ENCODE measurements around the gene DCBLD2. TPM values are rescaled to one million over a fixed set of nuclear protein-coding genes. Genes with fewer than 3 reads are reported as not detected.
A peak's percentile ranks its signal among the peaks of the same experiment; 100 is the strongest.
"Not testable (repeated sequence)": the region's sequence is repeated elsewhere in the genome, so short reads cannot be mapped to it uniquely, and the experiment has no call there.

The DCBLD2 gene
- polyA plus RNA-seq, 10 donors: 23.3 to 34.3 (median 28.6) TPM

DNA sequence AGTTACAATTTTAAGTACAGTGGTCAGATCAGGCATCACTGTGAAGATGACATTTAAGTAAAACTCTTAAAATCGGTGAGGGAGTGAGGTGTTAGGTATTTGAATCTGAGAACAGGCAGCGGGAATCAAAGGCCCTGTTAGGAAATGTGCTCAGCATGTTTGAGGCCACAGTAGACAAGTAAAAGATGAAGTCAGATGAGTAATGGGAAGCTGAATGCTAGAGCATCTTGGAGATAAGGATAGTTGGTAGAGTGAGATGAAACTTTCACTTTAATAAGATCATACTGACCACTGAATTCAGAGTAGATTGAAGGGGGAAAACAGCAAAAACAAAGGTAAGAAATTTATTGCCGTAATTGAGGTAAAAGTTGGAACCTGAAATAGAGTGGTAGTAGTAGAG lies 61.6 kb downstream of the DCBLD2 start:
- no peak for DNase-seq

DNA sequence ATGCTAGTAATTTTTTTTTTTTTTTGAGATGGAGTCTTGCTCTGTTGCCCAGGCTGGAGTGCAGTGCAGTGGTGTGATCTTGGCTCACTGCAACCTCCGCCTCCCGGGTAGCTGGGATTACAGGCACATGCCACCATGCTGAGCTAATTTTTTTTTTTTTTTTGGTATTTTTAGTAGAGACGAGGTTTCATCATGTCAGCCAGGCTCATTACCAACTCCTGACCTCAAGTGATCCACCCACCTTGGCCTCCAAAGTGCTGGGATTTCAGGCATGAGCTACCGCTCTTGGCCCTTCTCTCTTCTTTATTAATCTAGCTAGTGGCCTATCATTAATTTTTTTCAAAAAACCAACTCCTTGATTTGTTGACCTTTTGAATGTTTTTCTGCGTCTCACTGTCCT lies 70.4 kb downstream of the DCBLD2 start:
- DNase-seq: not testable (repeated sequence)

DNA sequence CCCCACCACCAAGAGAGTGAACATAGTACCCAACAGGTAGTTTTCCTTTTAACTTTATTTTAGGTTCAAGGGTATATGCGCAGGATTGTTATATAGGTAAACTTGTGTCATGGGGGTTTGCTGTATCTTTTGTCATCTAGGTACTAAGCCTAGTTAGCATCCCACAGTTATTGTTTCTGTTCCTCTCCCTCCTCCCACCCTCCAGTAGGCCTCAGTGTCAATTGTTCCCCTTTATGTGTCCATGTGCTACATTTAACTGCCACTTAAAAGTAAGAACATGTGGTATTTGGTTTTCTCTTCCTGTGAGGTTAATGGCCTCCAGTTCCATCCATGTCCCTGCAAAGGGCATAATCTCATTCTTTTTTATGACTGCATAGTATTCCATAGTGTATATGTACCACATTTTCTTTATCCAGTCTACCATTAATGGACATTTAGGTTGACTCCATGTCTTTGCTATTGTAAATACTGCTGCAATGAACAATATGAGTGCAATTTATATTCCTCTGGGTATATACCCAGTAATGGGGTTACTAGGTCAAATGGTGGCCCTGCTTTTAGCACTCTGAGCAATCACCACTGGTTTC lies 72.2 kb downstream of the DCBLD2 start:
- DNase-seq: no peak

DNA sequence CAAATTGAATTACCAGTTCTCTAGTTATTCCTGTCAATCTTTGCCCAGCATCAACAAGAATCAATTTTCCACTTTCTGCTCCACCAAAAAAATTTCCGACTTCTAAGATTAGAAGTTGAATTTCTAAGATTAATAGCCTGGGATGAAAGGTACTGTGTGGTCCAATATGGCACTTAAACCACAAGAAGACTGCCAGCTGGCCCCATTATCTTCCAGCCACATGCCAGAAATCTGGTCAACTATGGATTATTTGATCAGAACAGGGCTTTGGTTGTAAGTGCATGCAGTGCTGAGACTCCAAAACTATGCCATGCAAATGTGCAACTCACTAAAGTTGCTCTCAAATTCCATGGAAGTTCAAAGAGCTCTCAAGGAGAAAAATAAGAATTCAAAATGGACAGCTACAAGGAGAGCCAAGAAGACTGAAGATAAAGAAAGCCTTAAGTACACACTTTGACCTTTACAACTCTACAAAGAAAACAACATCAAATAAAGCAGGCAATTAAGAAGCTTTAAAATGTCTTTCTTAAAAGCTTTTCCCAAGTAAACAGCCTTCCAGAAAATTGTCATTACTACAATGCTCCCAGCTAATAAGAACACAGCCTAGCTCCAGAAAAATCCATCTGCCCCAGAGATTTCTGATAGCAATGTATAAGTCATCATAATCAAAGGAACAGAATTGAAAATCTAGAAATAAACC lies 74.1 kb downstream of the DCBLD2 start:
- no peak for DNase-seq

DNA sequence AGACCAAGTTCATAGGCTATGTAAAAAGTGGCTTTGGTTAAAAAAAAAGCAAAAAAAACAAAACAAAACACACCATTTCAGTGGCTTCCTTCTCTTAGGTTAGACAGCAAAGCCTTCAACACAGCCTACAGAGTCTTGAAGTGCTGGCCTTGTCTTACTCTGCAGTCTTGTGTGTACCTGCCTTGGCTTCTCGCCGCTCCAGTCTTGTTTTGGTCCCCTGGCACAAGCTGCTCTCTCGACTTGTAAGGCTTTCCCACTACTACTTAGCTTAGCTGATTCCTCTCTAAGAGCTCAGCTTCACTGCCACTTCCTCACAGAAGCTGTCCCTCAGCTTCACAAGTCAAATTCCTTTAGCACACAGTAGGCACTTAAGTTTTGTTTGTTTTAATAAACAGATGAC lies 75.4 kb downstream of the DCBLD2 start:
- DNase-seq: no peak

DNA sequence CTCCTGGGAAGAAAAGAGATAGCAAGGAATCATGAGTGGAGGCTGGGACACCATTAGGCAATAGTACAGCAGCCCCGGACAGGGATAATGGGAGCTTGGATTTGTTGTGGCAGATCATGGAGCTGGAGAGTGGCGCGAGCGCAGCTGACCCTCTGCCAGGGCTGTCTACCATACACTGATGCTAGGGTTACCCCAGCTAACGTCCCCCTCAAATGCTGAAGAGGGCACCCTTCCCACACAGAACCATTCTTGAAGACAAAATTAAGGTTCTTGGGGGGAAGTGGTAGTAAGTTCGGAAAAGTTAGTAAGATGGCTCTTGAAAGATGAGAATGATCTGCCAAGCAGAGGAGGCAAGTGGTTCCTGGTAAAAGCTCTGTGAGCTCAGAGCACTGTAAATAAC lies 77.2 kb downstream of the DCBLD2 start:
- no peak for DNase-seq

DNA sequence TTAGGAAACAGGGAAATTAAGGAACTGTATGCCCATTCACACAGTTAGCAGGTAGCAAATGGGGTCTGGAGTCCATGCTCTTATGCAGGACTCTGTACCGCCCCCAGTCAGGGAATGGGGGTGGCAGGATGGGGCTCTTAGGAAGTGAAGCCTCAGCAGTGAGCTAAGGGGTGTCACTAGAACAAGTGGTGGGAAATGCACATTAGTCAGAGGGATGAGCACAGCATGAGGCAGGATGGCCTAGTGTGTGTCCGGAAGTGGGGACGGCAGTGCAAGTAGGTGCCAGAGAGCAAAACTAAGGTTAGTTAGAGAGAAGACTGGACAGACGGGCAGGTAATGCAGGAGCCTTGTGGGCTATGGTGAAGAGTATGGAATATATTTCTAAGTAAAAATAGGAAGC lies 77.7 kb downstream of the DCBLD2 start:
- no peak for DNase-seq

DNA sequence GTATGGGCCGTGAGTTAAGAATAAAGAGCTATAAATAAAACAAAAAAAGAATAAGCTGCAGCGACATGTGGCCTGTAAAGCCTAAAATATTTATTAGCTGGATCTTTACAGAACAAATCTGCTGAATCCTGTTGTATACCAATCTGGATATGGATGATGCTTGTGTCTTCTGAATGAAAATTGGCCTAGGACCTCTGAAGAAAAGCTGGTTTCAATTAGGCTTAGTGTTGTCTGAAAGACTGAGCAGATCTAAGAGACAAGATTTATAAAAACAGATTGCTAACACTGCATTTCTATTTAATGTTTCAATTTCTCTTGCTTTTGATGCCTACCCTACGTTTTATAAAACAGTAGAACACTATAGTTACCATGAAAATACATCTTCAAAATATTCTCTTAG lies 80.4 kb downstream of the DCBLD2 start:
- DNase-seq: peak; percentile 12 to 48 (median 17)

DNA sequence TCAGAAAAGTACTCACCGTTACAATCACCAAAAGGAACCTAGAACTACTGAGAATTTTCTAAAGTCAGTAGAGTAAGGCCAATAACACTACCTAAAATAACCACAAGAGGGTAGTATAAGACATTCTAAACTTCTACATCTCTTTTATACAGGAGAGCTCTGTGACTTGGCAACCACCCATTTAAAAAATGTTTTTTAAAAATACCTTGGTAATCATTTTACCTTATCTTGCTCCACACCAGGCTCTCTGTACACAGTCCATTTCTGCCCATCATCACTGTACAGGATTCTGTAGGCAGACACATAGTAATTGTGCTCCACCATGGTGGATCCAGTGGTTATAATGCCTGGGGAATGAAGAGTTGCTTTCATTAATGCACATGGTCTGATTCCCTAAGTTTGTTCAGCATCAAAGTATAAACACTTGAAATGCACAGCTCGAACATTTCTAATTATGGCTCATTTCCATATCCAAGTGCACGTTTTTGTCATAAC lies 83.9 kb downstream of the DCBLD2 start:
- peak; percentile 61 to 77 (median 66) for DNase-seq

DNA sequence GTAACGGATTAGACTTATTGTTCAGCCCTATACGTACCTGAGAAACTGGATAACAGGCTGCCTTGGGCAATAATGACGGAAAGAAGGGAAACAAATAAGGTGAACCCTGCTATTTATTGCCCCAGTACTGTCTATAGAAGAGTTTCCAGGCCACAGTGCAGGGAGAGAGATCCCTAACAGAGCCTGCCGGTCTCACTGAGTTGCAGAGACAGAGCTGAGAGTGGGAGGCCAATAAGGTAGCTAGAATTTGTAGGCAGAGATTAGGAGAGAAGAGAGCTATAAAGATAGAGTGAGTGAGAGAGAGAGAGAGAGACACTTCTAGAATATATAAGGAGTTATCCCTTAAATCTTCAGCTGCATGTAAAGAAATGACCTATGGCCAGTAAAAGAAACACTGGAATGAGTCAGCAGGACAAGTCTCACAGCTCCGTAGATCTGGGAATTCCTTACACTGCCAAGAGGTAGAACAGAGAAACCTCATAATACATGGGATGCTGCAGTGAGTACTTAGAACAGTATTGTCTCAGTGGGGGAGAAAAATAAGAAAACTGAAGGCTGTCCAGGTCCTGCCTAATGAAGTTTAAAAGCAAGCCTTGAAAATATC lies 86.6 kb downstream of the DCBLD2 start:
- peak in 1 of 3 donors; percentile 21 for DNase-seq

DNA sequence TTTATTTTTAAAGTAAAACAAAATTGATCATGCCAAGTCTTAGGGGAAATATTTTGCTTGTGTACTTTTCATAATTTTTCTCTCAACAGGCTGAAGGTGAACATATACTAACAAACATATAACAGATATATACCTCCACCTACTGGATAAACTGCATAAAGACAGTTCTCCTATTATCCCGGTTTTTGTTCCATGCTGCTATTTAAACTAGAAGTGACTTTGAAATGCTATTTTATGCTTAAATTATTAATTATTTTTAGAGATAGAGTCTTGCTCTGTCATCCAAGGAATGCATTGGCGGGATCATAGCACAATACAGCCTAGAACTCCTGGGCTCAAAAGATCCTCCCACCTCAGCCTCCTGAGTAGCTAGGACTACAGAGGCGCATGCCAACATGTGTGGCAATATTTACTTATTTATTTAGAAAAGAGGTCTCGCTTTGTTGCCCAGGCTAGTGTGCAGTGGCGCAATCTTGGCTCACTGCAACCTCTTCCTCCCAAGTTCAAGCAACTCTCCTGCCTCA lies 88.6 kb downstream of the DCBLD2 start:
- peak; percentile 6 to 28 (median 24) for DNase-seq

DNA sequence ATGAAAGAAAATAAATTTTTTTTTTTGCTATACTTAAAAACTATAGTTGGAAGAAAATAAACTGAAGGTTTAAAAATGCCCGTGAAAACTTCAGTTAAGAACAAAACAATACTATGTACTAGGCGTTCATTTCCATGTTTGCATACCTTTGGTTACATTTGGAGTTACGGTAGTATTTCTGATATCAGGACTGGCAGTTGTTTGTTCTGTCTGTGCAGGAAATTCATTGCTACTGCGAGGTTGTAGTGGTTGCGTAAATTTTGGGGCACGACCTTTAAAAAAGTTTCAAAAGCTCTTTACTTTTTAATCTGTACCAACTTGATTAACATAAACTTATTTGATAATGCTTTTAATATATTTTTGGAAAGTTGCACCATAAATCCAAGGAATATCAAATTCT lies 90.4 kb downstream of the DCBLD2 start:
- no peak for DNase-seq

DNA sequence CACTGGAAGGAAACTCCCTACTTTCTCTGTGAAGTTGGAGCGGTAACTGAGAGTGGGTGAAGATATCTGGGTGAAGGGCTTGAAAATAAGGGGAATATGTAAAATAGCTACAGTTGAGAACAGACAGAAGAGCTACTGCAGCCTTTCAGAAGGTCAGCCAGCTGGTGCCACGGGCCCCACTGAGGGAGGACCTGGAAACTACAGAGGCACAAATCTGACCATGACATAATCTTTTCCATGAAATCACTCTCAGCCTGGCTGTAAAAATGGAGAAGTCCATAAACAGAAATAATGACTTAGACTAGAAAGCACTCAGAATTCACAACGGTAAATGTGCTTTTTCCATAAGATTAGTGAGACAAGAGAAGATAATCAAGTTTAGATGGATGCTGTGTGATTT lies 91.9 kb downstream of the DCBLD2 start:
- DNase-seq: peak in 2 of 3 donors; percentile 34 to 42

DNA sequence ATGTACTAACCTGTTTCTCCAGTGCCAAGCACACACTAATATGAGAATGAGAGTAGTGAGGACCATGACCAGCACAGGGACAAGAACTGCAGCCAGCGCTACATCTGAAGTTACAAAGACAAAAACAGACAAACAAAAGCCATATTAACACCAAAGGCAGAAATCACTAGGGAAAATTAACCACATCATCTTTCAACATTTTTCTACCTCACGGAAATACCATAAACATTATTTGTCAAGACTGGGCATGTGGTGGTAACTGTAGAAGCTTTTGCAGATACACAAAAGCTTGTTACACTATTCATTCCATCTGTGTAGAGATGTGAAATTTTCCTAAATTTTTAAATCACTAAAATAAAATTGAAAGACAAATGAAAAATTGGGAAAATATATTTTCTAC lies 93.4 kb downstream of the DCBLD2 start:
- no peak for DNase-seq

DNA sequence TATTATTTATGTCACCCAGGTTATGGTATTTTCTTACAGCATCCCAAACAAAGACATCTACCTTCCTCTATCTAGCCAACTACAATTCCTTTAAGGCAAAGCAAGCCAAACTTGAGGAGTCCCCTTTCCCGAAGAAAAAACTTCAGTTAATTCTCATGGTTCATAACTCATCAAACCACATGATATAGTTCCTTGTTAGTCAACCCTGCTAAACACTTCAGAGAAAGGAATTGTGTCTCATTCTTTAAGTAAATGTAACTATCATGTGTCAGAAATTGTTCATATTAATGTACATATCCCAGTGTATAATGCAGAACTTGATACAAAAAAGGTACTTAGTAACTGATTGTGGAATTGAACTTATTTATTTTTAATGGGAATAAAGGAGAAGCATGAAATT lies 93.9 kb downstream of the DCBLD2 start:
- no peak for DNase-seq

DNA sequence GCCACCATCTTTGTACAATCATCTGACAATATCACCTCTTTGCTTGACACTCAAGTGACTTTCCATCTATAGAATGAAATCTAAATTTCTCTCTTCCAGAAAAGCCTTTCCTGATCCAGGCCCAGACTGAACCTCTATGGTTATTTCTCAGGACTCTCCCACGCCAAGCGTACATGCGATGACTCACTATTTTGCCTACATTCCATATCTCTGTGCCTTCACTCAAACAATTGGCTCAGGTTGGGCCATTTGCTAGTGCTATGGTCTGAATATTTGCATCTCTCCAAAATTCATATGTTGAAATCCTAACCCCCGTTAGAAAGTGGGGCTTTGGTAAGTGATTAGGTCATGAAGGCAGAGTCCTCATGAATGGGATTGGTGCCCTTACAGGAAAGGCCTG lies 94.5 kb downstream of the DCBLD2 start:
- DNase-seq: no peak

DNA sequence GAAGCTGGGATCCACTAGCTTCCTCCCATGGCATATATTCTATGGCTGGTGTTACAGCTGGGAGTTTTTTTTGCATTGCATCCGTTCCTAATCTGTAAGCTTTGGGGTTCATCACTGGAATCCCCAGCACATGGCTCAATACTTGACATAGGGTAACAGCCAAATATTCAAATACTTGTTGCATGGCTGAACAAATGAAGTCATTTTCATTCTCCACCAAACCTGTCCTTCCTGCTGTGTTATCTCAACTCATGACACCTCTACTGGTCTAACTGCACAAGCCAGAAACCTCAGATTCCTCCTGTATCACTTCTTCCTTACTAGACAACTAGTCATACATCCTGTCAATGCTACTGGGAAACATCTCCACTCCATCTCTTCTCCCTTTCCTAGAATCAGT lies 95.0 kb downstream of the DCBLD2 start:
- DNase-seq: no peak

DNA sequence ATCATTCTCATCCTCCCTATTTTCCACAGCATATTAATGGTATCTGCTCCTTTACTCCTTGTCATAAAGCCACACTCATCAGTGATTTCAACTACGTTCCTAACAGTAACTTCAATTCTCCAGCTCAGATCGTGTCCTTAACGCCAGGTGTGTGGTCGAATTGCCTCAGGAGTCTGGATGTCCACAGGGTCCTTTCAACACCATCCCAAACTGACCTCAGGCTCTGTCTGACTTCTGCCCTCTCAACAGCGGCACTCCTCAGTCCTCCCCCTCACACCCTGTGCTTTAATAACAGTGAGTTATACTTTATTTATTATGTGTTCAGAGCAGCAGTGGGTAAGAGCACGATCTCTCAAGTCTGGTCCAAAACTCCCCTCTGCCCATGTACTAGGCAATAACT lies 95.9 kb downstream of the DCBLD2 start:
- DNase-seq: no peak

DNA sequence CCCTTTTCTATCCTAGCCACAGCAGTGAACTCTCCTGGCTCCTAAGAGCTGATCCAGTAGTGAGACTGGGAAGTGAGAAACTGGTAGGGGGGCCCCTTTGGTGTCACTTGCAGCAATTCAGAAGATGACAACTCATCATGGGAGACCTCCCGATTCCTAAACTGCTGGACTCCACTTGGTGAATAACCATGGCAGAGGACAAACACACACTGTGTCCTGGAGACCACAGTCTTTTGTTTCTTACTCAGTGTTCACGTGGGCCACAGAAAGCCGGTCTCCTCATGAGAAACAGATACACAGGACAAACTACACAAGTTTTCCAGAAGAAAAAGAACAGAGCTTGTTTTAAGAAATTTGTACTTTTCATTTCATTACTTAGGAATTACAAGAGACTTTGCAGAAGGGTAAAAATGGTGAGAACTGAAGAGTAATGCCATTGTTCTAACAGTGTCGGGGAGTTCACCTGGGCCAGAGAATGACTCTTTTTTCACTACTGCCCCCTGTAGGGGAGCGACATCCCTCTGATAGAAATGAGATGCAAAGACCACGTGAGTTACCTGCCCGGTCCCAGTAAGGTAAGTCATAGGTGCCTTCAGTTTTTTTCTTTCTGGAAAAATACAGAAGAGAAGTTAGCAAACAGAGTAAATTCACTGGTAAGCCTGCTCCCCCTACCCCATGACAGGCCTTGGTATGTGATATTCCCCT lies 100.3 kb downstream of the DCBLD2 start:
- no peak for DNase-seq

DNA sequence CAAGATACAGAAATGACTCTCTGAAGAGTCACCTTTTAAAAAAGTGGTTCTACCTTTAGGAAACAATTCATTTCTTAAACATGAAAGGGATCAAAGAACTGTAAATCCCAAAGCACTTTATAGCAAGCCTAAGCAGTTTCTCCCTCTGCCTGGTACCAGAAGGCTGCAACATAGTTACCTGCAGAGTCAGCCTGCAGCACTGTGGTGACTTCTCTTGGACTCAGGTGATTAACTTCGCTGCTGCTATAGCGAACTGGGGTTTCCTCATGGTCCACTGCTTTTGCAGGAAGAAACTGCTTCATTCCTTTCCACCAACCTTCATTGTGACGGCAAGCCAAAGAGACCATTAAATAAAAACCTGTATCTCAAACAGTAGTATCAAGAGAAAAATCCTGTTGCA lies 101.1 kb downstream of the DCBLD2 start:
- no peak for DNase-seq

DNA sequence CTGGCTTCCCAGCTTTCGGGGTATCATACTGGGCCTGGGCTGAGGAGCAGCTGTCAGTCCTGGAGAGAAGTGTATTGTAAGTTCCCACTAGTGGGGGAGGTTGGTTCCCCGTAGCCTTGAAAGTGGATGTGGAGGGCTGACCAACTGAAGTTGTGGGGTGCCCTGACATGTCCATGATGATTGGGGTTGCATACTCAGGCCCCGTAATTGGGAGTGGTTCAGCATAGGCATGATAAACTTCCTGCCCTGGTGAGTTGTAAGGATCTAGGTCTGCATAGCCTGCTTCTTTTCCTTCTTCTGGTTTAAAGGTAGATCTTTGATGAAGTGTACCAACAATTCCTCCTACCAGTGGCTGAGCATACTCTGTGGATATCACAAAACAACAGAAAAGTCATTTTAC lies 102.0 kb downstream of the DCBLD2 start:
- DNase-seq: no peak

DNA sequence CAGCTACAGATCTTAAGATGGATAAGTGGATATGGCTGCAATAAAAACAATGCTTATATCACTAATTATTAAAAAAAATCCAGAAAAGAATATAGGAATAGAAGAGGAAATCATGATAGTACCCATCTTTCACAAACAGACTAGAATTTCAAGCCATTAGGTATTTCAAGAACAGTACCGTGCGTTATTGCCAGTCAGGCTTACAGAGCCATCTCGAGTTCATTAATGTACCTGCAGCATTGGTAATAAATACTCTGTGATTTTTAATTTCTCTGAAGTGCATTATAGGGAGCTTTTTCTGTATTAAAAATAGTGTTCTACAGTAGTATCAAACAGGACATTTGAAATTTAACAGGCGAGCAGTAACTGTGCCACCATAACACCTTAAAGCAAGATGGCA lies 102.7 kb downstream of the DCBLD2 start:
- no peak for DNase-seq
